Ovary (tissue), 9 donors: ENCODE results near the gene VAV2. TPM values are rescaled to one million over a fixed set of nuclear protein-coding genes. Genes with fewer than 3 reads are reported as not detected.

Experiments used
- DNase-seq, 5 donors: peaks; one replicate each; pipeline ENCODE4 v3.0.0-alpha.2; 2019 to 2020
- H3K27ac ChIP-seq, 2 donors: fragments of 200-600 bp; one replicate each; pipeline versions ENCODE4 v1.5.1 to v1.8.0; 2019 to 2022
- H3K27me3 ChIP-seq: fragments of 200-600 bp; one replicate; pipeline ENCODE4 v1.8.0; 2022
- H3K36me3 ChIP-seq: fragments of 200-600 bp; sonication (generic); one replicate; pipeline ENCODE4 v1.5.1; 2019
- H3K4me1 ChIP-seq: one replicate; pipeline ENCODE4 v1.8.1; 2013; ENCODE audit warnings: mild to moderate bottlenecking, moderate library complexity; ENCODE audit not compliant: insufficient read depth
- H3K4me3 ChIP-seq: fragments of 200-600 bp; sonication (generic); one replicate; pipeline ENCODE4 v1.5.1; 2017
- H3K9me3 ChIP-seq, 2 donors: fragments of 200-600 bp in 1 of 2; sonication (generic) in 1 of 2; one replicate each; pipeline versions ENCODE4 v1.5.1 to v1.8.1; 2013 to 2019; ENCODE audit warnings: mild to moderate bottlenecking in 1 of 2, moderate library complexity in 1 of 2
- EP300 ChIP-seq: sonication (generic); formaldehyde crosslinking; IDR thresholded peaks from one replicate; pipeline ENCODE4 v1.6.1; 2017; ENCODE audit warnings: antibody characterized with exemption
- POLR2A ChIP-seq: fragments of 450-650 bp; IDR thresholded peaks from one replicate; pipeline ENCODE4 v1.6.1; 2017; ENCODE audit warnings: antibody characterized with exemption, mild to moderate bottlenecking, moderate library complexity
- WGBS, 3 donors: extraction: QIAGEN DNeasy Blood & Tissue Kit in 1 of 3; methylation state at CpG; one replicate each; pipeline versions ENCODE4 v1.1.5 to v1.1.7; 2013 to 2017; 5-methylcytosine and 5-hydroxymethylcytosine counted together
- intact Hi-C, 4 donors: fragments of 100-400 bp; cut with DNase I; formaldehyde crosslinking; loops; one replicate each; pipeline versions ENCODE4 v1.11.0 to v1.15.1; 2022 to 2023
- polyA plus RNA-seq, 2 donors: library from polyadenylated mRNA; stranded (reverse); fragments of 200-250 nt in 1 of 2; fragments of 350-450 nt in 1 of 2; fragmentation: Illumina TruSeq in 1 of 2; extraction: RNeasy Lipid Tissue Mini Kit (QIAGEN cat#74804) in 1 of 2; gene quantifications; one replicate each; pipeline ENCODE4 v1.2.3, GENCODE V29; 2013 to 2014
- total RNA-seq, 7 donors: library from RNA; depleted of rRNA in 2 of 7; stranded (reverse); fragments of >200 nt in 2 of 7; fragmentation: NEBNext Ultra II Directional in 3 of 7; extraction: Animal tissue kit (Norgen Biotek cat#: 25700) in 3 of 7; gene quantifications; one replicate each; pipeline versions ENCODE4 v1.1.0 to v1.2.4, GENCODE V29; 2016 to 2023
- TF ChIP-seq, protein P1 (sequence below), 3 donors: fragments of 450-650 bp in 2 of 3; fragments of 200-600 bp in 1 of 3; IDR thresholded peaks; one replicate each; pipeline versions ENCODE4 v1.5.1 to v1.8.0; 2016 to 2022; ENCODE audit warnings: antibody characterized with exemption in 3 of 3, mild to moderate bottlenecking in 1 of 3
- donor health status: DM: no; HTN: no; CAD: no; lungs with moderate emphysema.
- donor health status: DM: no; HTN: no; CAD: no.
- donor health status: Bipolar disorder and iron deficiency.
- donor health status: DM: yes; HTN: yes; CAD: no.
- donor health status: DM: no; HTN: no; CAD: no.
- donor health status: DM: yes; HTN: yes; CAD: no.

The VAV2 gene
- total and polyA plus RNA-seq, 9 donors = 3.7 to 14.1 (median 7.8) TPM

DNA sequence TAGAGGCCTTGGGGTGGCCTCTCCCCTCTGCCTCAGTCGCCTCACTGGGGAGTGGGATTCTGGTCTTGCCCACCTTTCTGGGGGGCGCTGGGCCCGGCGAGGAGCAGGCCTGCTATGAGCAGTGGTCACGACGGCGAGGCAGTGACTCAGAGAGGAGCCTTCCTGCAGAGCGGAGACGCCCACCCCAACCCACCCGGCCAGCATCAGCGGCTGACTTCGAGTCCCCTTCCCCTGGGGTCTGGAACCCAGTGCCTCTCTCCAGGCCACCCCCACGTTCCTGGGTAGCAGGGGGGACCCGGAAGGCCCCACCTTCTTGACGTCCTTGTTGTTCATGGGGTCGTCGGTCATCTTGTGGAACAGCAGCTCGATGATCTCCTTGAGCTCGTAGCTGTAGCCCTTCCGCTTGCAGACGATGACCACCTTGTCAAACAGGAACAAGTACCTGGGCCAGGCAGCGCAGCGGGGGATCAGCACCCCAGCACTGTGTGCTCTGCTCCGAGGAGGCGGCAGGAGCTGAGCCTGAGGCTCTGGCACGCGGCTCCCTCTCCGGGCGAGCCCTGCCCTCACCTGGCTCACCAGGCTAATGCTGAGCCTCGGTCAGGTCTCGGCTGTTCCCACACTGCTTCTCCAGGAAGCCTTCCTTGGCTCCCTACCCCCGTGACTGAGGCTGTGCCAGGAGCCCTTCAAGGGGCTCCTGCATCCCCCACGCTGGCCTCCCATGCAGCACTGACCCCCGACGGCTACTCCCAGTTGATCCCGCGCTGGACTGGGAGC is 203.9 kb downstream of the VAV2 start:
- intact Hi-C loops = no loop called here
- no peaks in the 10 kb centered on the region for H3K9me3 ChIP-seq
- no peak overlapping the region for H3K4me3 ChIP-seq
- no peaks in the 10 kb centered on the region for H3K4me1 ChIP-seq
- TF ChIP-seq POLR2A = no peak
- DNase-seq = no peak
- H3K36me3 ChIP-seq = no peaks in the 10 kb centered on the region
- 86 to 88% (median 87%) methylated on average over 34 to 37 of the region's 37 CpGs for WGBS, 3 donors
- H3K27ac ChIP-seq = no peak overlapping the region
- H3K27me3 ChIP-seq = no peaks in the 10 kb centered on the region

DNA sequence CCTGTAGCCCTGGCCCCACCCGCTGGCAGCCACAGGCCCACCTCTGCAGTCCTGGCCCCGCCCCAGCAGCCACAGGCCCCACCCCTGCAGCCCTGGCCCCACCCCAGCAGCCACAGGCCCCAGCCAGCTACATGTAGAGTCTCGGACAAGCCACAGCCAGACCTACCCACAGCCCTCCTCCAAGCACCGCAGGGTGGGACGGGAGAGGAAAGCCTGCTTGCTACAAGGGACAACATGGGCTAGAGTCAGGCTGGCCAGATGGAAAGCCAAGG is 204.4 kb downstream of the VAV2 start:
- H3K4me1 ChIP-seq = no peaks in the 10 kb centered on the region
- no peaks in the 10 kb centered on the region for H3K9me3 ChIP-seq
- TF ChIP-seq, protein P1, sequence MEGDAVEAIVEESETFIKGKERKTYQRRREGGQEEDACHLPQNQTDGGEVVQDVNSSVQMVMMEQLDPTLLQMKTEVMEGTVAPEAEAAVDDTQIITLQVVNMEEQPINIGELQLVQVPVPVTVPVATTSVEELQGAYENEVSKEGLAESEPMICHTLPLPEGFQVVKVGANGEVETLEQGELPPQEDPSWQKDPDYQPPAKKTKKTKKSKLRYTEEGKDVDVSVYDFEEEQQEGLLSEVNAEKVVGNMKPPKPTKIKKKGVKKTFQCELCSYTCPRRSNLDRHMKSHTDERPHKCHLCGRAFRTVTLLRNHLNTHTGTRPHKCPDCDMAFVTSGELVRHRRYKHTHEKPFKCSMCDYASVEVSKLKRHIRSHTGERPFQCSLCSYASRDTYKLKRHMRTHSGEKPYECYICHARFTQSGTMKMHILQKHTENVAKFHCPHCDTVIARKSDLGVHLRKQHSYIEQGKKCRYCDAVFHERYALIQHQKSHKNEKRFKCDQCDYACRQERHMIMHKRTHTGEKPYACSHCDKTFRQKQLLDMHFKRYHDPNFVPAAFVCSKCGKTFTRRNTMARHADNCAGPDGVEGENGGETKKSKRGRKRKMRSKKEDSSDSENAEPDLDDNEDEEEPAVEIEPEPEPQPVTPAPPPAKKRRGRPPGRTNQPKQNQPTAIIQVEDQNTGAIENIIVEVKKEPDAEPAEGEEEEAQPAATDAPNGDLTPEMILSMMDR (IDR thresholded peaks at IDR 0.05) = no peak
- TF ChIP-seq POLR2A = no peak
- TF ChIP-seq EP300 = no peak
- no peak overlapping the region for H3K4me3 ChIP-seq
- WGBS, 3 donors = 84 to 88% (median 86%) methylated on average over 3 to 5 of the region's 5 CpGs
- no peaks in the 10 kb centered on the region for H3K27me3 ChIP-seq
- H3K27ac ChIP-seq = no peak overlapping the region
- no peak for DNase-seq
- intact Hi-C loops = no loop called here
- no peaks in the 10 kb centered on the region for H3K36me3 ChIP-seq

DNA sequence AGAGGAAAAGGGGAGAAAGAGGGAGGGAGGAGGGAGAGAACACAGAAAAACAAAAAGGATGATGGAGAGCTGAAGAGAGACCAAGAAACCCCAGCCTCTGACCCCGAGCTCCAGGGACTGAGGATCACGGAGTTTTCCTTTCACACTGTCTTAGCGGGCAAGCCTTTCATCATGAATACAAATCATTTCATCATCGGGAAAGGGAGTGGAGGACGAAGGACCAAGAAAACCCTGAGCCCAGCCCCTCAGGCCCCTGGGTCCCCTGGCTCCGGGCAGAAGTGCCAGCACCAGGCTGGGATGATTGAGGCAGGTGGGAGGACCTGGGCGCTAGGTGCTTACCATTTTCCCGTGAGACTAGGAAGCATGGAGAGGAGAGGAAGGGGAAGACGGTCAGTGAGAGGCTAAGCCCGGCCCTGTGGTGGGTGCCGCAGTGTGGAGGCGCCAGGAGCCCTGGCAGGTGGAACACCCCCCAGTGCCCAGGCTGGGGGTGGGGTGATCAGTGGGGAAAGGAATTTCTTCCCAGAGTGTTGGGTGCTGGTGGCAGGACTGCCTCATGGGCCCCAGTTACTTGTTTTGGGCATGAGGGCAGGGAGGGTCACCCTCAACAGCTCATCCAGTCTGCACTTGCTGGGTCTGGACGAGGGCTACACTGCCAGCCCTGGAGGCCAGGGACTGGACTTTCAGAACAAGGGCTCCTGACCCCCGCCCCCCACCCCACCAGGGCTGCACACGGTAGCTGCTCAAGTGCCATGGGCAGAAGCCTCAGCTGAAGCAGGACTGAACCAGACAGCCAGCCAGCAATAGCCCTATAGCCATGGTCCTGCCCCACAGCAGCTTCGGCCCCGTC is 205.0 kb downstream of the VAV2 start:
- intact Hi-C loops = no loop called here
- no peak for DNase-seq
- TF ChIP-seq EP300 (no peak), POLR2A (no peak)
- TF ChIP-seq, protein P1 (IDR thresholded peaks at IDR 0.05) = no peak
- WGBS, 3 donors = 81 to 88% (median 87%) methylated on average over 15 to 17 of the region's 17 CpGs
- Histone ChIP-seq H3K36me3 (no peaks in the 10 kb centered on the region), H3K27ac (no peak overlapping the region), H3K4me3 (no peak overlapping the region), H3K27me3 (no peaks in the 10 kb centered on the region), H3K4me1 (no peaks in the 10 kb centered on the region), H3K9me3 (no peaks in the 10 kb centered on the region)

DNA sequence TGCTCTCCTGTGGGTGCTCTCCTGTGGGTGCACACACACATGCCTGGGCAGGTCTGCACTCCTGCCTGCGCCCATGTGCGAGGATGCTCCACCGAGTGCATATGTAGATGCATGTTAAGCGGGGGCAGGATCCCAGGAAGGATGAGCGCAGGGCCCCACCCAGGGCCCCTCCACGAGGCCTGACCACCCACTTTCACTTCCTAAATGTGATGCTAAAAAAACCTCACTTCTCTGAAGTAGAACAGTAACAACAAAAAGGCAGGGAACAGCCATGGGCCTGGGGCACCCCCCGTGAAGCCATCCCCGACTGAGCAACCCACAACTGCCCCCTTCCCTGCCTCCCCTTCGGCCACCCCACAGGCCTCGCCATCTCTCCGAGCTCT is 205.8 kb downstream of the VAV2 start:
- no peak for DNase-seq
- Histone ChIP-seq H3K27me3 (no peaks in the 10 kb centered on the region), H3K36me3 (no peaks in the 10 kb centered on the region), H3K9me3 (no peaks in the 10 kb centered on the region), H3K4me1 (no peaks in the 10 kb centered on the region), H3K4me3 (no peak overlapping the region), H3K27ac (no peak overlapping the region)
- 86 to 89% (median 87%) methylated on average over 11 of the region's 11 CpGs for WGBS, 3 donors
- intact Hi-C loops = no loop called here
- TF ChIP-seq, protein P1 (IDR thresholded peaks at IDR 0.05) = no peak
- TF ChIP-seq POLR2A (no peak), EP300 (no peak)
